Measurements from ENCODE around the gene STX8.

DNA sequence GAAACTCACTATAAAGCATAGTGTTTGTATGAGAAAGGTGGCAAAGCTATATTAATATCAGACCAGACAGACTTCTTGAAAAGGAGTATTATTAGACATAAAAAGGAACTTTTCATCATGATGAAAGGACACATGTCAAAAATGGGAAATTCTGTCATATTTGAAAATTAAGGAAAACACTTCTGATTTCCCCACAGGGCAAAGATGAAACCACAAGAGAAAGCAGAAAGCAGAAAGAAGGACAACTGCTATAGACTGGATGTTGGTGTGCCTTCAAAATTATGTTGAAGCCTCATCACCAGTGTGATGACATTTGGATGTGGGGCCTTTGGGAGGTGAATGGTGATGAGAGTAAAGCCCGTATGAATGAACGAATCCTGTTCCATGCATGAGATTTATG lies 193.0 kb downstream of the STX8 start:
- no peak for TF ChIP-seq CTCF (IDR thresholded peaks at IDR 0.05)
- TF ChIP-seq POLR2A (IDR thresholded peaks at IDR 0.05): no peak

All from prostate gland (tissue), 2 donors.